ENCODE data around the gene FAM200C. TPM values are rescaled to one million over a fixed set of nuclear protein-coding genes. Genes with fewer than 3 reads are reported as not detected.

Gene FAM200C
- total and polyA plus RNA-seq, 9 of the 15 experiments (the other 6 are each of a cell fraction or from before 2014, with no cell fraction given), result 1.3 to 7.0 (median 1.8) TPM

DNA sequence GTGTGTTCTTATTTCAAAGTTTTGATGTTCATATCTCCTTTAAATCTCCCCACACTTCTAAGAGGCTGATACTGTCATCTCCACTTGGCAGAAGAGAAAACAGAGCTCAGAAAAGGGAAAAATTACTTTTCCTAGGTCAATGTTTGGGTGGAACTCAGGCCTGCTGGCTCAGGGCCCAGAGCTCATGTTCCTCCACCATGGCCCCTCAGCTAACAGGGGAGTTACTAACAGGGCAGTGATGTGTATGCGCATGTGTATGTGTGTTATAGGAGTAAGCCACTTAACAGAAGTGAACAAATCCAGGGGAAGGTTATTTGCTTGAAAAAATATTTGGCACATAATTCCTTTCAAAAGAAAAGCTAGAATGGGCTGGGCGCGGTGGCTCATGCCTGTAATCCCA, 32.0 kb downstream of the FAM200C start:
- Histone ChIP-seq H3K36me3 (ENCODE audit: control insufficient read depth, insufficient read depth, low read length) (no peaks in the 10 kb centered on the region), H3K27ac (ENCODE audit: extremely low read depth, low read depth, low read length) (no peak overlapping the region), H4K20me1 (replicated peaks; ENCODE audit: control insufficient read depth, insufficient read depth, low read length) (0 out of 2 replicates have a peak, but pooled peaks cover 6% of the 10 kb centered on the region), H3K4me1 (replicated peaks in 1 of 2; ENCODE audit: control insufficient read depth in 2 of 2, insufficient read depth in 2 of 2, low read length in 2 of 2) (peaks cover 11 to 13% of the 10 kb centered on the region in 2 experiments), H3K4me2 (ENCODE audit: insufficient read depth, low read length) (no peak overlapping the region), H3K9ac (ENCODE audit: insufficient read depth in 1 of 2, low read depth in 2 of 2, low read length in 2 of 2) (no peak overlapping the region), H3K79me2 (ENCODE audit: control insufficient read depth, insufficient read depth, low read length) (no peaks in the 10 kb centered on the region), H3K9me3 (replicated peaks; ENCODE audit: control insufficient read depth, insufficient read depth, low read depth, low read length) (no peaks in the 10 kb centered on the region), H3K4me3 (no peak overlapping the region), H2AFZ (ENCODE audit: low read depth, low read length) (no peak overlapping the region), H3K27me3 (ENCODE audit: control insufficient read depth in 2 of 2, insufficient read depth in 2 of 2, low read length in 2 of 2) (peaks cover 31 to 34% of the 10 kb centered on the region in 2 experiments), H3K9me1 (ENCODE audit: control insufficient read depth, insufficient read depth, low read length) (no peaks in the 10 kb centered on the region)
- BruUV-seq (replicated peaks), result no TSS peak
- intact Hi-C loops (cut with micrococcal nuclease), result no loop called here
- POLR2A ChIA-PET, result interaction anchor here (0.5 kb wide), 1 partner anchor 22 kb away, joined by 3 read pairs; no protein-coding TSS in a partner anchor
- DNase-seq (ENCODE audit: extremely low read depth in 1 of 4, low spot score in 3 of 4) (no peak), ATAC-seq (no peak), FAIRE-seq (no peak)
- WGBS (ENCODE audit: insufficient coverage, low coverage, missing lambda C conversion rate), result 72% methylated on average over 3 of the region's 3 CpGs
- in situ Hi-C loops (cut with MboI), result no loop called here
- CTCF ChIA-PET (ENCODE audit: low intra/inter-chr PET ratio), result no interaction called here
- no peak for TF ChIP-seq AFF4 (CRISPR knock-in tag; IDR thresholded peaks at IDR 0.05)
- no peak for TF ChIP-seq SMARCA4 (IDR thresholded peaks at IDR 0.05)
- TF ChIP-seq ZSCAN32 (CRISPR knock-in tag; IDR thresholded peaks at IDR 0.05), result no peak
- no peak for TF ChIP-seq HBP1 (CRISPR knock-in tag; IDR thresholded peaks at IDR 0.05)
- TF ChIP-seq E2F1 (CRISPR knock-in tag; IDR thresholded peaks at IDR 0.05), result no peak
- TF ChIP-seq TARDBP (IDR thresholded peaks at IDR 0.05), result no peak
- no peak for TF ChIP-seq ZNF408 (CRISPR knock-in tag; IDR thresholded peaks at IDR 0.05; ENCODE audit: low read depth)
- no peak for TF ChIP-seq ZNF696 (CRISPR knock-in tag; conservative IDR thresholded peaks at IDR 0.05)
- TF ChIP-seq, protein P1, sequence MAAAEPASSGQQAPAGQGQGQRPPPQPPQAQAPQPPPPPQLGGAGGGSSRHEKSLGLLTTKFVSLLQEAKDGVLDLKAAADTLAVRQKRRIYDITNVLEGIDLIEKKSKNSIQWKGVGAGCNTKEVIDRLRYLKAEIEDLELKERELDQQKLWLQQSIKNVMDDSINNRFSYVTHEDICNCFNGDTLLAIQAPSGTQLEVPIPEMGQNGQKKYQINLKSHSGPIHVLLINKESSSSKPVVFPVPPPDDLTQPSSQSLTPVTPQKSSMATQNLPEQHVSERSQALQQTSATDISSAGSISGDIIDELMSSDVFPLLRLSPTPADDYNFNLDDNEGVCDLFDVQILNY (CRISPR knock-in tag; IDR thresholded peaks at IDR 0.05), result no peak
- TF ChIP-seq CBX5 (IDR thresholded peaks at IDR 0.05; ENCODE audit: borderline replicate concordance, low read depth), result no peak
- TF ChIP-seq SRF (CRISPR knock-in tag; IDR thresholded peaks at IDR 0.05), result no peak
- TF ChIP-seq, protein P2, sequence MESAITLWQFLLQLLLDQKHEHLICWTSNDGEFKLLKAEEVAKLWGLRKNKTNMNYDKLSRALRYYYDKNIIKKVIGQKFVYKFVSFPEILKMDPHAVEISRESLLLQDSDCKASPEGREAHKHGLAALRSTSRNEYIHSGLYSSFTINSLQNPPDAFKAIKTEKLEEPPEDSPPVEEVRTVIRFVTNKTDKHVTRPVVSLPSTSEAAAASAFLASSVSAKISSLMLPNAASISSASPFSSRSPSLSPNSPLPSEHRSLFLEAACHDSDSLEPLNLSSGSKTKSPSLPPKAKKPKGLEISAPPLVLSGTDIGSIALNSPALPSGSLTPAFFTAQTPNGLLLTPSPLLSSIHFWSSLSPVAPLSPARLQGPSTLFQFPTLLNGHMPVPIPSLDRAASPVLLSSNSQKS (CRISPR knock-in tag; IDR thresholded peaks at IDR 0.05), result no peak

Measured in K562 (cell line).